Effector memory CD8-positive, alpha-beta T cell (primary cell): ENCODE measurements around the gene BSG.
A peak's percentile ranks its signal among the peaks of the same experiment; 100 is the strongest.

Experiments used
- ATAC-seq: fragments of 150-1000 bp; cut with Tn5 transposase; replicated peaks from 2 replicates; pipeline ENCODE4 v1.10.0; 2021; ENCODE audit warnings: mild to moderate bottlenecking, moderate library complexity
- DNase-seq, 3 experiments: peaks; one replicate each; pipeline ENCODE4 v3.0.0; 2021
- H3K27ac Mint-ChIP-seq, 2 donors: one replicate each; pipeline ENCODE4 v1.8.0; 2022; ENCODE audit warnings: mild to moderate bottlenecking in 2 of 2, mixed read lengths in 2 of 2, moderate library complexity in 2 of 2
- H3K27me3 Mint-ChIP-seq, 2 donors: one replicate each; pipeline ENCODE4 v1.8.0; 2022; ENCODE audit warnings: mixed read lengths in 2 of 2
- H3K36me3 Mint-ChIP-seq: one replicate; pipeline ENCODE4 v1.8.0; 2022; ENCODE audit warnings: mild to moderate bottlenecking, moderate library complexity, mixed read lengths; ENCODE audit not compliant: insufficient read depth
- H3K4me1 Mint-ChIP-seq, 2 donors: one replicate each; pipeline ENCODE4 v1.8.0; 2022; ENCODE audit warnings: low read depth in 2 of 2, mixed read lengths in 2 of 2
- H3K4me3 Mint-ChIP-seq, 2 donors: one replicate each; pipeline ENCODE4 v1.8.0; 2022; ENCODE audit warnings: mild to moderate bottlenecking in 2 of 2, mixed read lengths in 2 of 2, moderate library complexity in 2 of 2
- H3K9me3 Mint-ChIP-seq, 2 donors: one replicate each; pipeline ENCODE4 v1.8.0; 2022; ENCODE audit warnings: mixed read lengths in 2 of 2

BSG gene

GRCh38 chr19:535017-535835 is 37.2 kb upstream of the BSG start:
- peaks cover 48% of the 10 kb centered on the region for H3K36me3 Mint-ChIP-seq
- no peak for ATAC-seq
- H3K27ac Mint-ChIP-seq = peak overlapping the region in 1 of 2 donors; percentile 86
- no peak for DNase-seq
- H3K4me1 Mint-ChIP-seq = peaks cover 15 to 16% of the 10 kb centered on the region in 2 donors
- H3K27me3 Mint-ChIP-seq = no peaks in the 10 kb centered on the region
- peak overlapping the region; percentile 62 to 70 for H3K4me3 Mint-ChIP-seq
- no peaks in the 10 kb centered on the region for H3K9me3 Mint-ChIP-seq

GRCh38 chr19:536031-536880 is 36.1 kb upstream of the BSG start:
- ATAC-seq (no peak), DNase-seq (no peak)
- Mint-ChIP-seq H3K36me3 (peaks cover 43% of the 10 kb centered on the region), H3K27me3 (no peaks in the 10 kb centered on the region), H3K4me3 (no peak overlapping the region), H3K9me3 (no peaks in the 10 kb centered on the region), H3K4me1 (peaks cover 15 to 16% of the 10 kb centered on the region in 2 donors), H3K27ac (no peak overlapping the region)

- Mint-ChIP-seq H3K9me3 (no peaks in the 10 kb centered on the region), H3K36me3 (peaks cover 40% of the 10 kb centered on the region), H3K4me1 (peaks cover 15 to 16% of the 10 kb centered on the region in 2 donors), H3K27me3 (no peaks in the 10 kb centered on the region), H3K27ac (no peak overlapping the region), H3K4me3 (no peak overlapping the region)
- DNase-seq (no peak), ATAC-seq (no peak)
These were observed 35.5 kb upstream of the BSG start for GRCh38 chr19:536881-537404.

- Mint-ChIP-seq H3K4me3 (no peak overlapping the region), H3K9me3 (no peaks in the 10 kb centered on the region), H3K4me1 (peaks cover 6 to 14% of the 10 kb centered on the region in 2 donors), H3K27ac (peak overlapping the region in 1 of 2 donors; percentile 73), H3K27me3 (no peaks in the 10 kb centered on the region), H3K36me3 (peaks cover 42% of the 10 kb centered on the region)
- no peak for DNase-seq
- ATAC-seq = no peak
These were observed 33.6 kb upstream of the BSG start for GRCh38 chr19:538641-539428.

GRCh38 chr19:539429-540030 is 32.9 kb upstream of the BSG start:
- H3K9me3 Mint-ChIP-seq = no peaks in the 10 kb centered on the region
- DNase-seq (no peak), ATAC-seq (no peak)
- H3K27me3 Mint-ChIP-seq = no peaks in the 10 kb centered on the region
- peaks cover 12 to 19% of the 10 kb centered on the region in 2 donors for H3K4me1 Mint-ChIP-seq
- H3K36me3 Mint-ChIP-seq = peaks cover 49% of the 10 kb centered on the region
- H3K4me3 Mint-ChIP-seq = no peak overlapping the region
- no peak overlapping the region for H3K27ac Mint-ChIP-seq

GRCh38 chr19:540867-541637 is 31.3 kb upstream of the BSG start:
- Mint-ChIP-seq H3K27ac (no peak overlapping the region), H3K36me3 (peaks cover 56% of the 10 kb centered on the region), H3K4me3 (no peak overlapping the region), H3K9me3 (no peaks in the 10 kb centered on the region), H3K4me1 (peaks cover 14 to 22% of the 10 kb centered on the region in 2 donors), H3K27me3 (no peaks in the 10 kb centered on the region)
- DNase-seq = no peak
- ATAC-seq = no peak

- Mint-ChIP-seq H3K4me1 (peaks cover 14 to 22% of the 10 kb centered on the region in 2 donors), H3K9me3 (no peaks in the 10 kb centered on the region), H3K27ac (no peak overlapping the region), H3K27me3 (no peaks in the 10 kb centered on the region), H3K4me3 (no peak overlapping the region), H3K36me3 (peaks cover 51% of the 10 kb centered on the region)
- ATAC-seq (no peak), DNase-seq (no peak)
These were observed 30.7 kb upstream of the BSG start for GRCh38 chr19:541699-542098.

- Mint-ChIP-seq H3K27ac (peak overlapping the region in 1 of 2 donors; percentile 95), H3K4me3 (no peak overlapping the region), H3K9me3 (no peaks in the 10 kb centered on the region), H3K4me1 (peaks cover 14 to 22% of the 10 kb centered on the region in 2 donors), H3K27me3 (no peaks in the 10 kb centered on the region), H3K36me3 (peaks cover 45% of the 10 kb centered on the region)
- DNase-seq (no peak), ATAC-seq (no peak)
These were observed 30.1 kb upstream of the BSG start for GRCh38 chr19:542173-542866.

GRCh38 chr19:543910-544608 is 28.3 kb upstream of the BSG start, which contains the start of gene GZMM:
Gene GZMM (plus strand): TSS chr19:544053. CDS start chr19:544072, 19 bp downstream.
- Mint-ChIP-seq H3K27ac (peak within 1 kb of the TSS; percentile 95 to 97), H3K9me3 (no peaks in the 10 kb centered on the region), H3K27me3 (no peaks in the 10 kb centered on the region), H3K36me3 (peaks cover 36% of the 10 kb centered on the region), H3K4me1 (peaks cover 14 to 23% of the 10 kb centered on the region in 2 donors), H3K4me3 (peak within 1 kb of the TSS; percentile 92 to 95)
- ATAC-seq (peak; percentile 95), DNase-seq (peak; percentile 85 to 88 (median 87))

- Mint-ChIP-seq H3K27ac (peak overlapping the region in 1 of 2 donors; percentile 45), H3K4me1 (peaks cover 14 to 27% of the 10 kb centered on the region in 2 donors), H3K4me3 (no peak overlapping the region), H3K9me3 (no peaks in the 10 kb centered on the region), H3K36me3 (peaks cover 45% of the 10 kb centered on the region), H3K27me3 (no peaks in the 10 kb centered on the region)
- ATAC-seq (no peak), DNase-seq (no peak)
These were observed 25.3 kb upstream of the BSG start for GRCh38 chr19:547117-547516.
